DMS 273 (cell line): ENCODE results near the gene MS4A3.
"Not testable (repeated sequence)": the region's sequence is repeated elsewhere in the genome, so short reads cannot be mapped to it uniquely, and the experiment has no call there.

Experiments
- DNase-seq: peaks from one replicate; lab custom pipeline; 2025; ENCODE audit not compliant: unreplicated experiment; lab: John Stamatoyannopoulos, UW

The MS4A3 gene

GRCh38 chr11:60056349-60056969 is at the start of gene MS4A3:
Gene MS4A3, plus strand, starts transcription at chr11:60056665. Its CDS starts 4,496 bp downstream, at chr11:60061161.
- no peak for DNase-seq

- DNase-seq = no peak
Observed at GRCh38 chr11:60016881-60017280, 39.6 kb upstream of the MS4A3 start, which contains the start of gene OOSP4B. Gene OOSP4B, plus strand, starts transcription at chr11:60017181.

GRCh38 chr11:60018058-60018457 is 38.4 kb upstream of the MS4A3 start:
- no peak for DNase-seq

- not testable (repeated sequence) for DNase-seq
Observed at GRCh38 chr11:60020376-60020775, 36.1 kb upstream of the MS4A3 start.

- no peak for DNase-seq
Observed at GRCh38 chr11:60029015-60029632, 27.3 kb upstream of the MS4A3 start.

GRCh38 chr11:60040109-60040508 is 16.4 kb upstream of the MS4A3 start, which contains the start of gene OOSP2:
Gene OOSP2, plus strand, starts transcription at chr11:60040409. Its CDS starts 51 bp downstream, at chr11:60040460.
- DNase-seq = no peak

GRCh38 chr11:60050422-60050821 is 6.0 kb upstream of the MS4A3 start:
- not testable (repeated sequence) for DNase-seq

GRCh38 chr11:60050839-60051238 is 5.6 kb upstream of the MS4A3 start:
- DNase-seq = not testable (repeated sequence)

GRCh38 chr11:60059052-60059451 is 2.6 kb downstream of the MS4A3 start:
- DNase-seq = no peak

GRCh38 chr11:60059521-60060240 is 3.2 kb downstream of the MS4A3 start:
- DNase-seq = no peak

- DNase-seq = no peak
Observed at GRCh38 chr11:60064111-60064510, 7.6 kb downstream of the MS4A3 start.

GRCh38 chr11:60065801-60066200 is 9.3 kb downstream of the MS4A3 start:
- DNase-seq = no peak

- DNase-seq = no peak
Observed at GRCh38 chr11:60069450-60069849, 13.0 kb downstream of the MS4A3 start.

GRCh38 chr11:60071644-60072043 is 15.2 kb downstream of the MS4A3 start:
- DNase-seq = not testable (repeated sequence)

- DNase-seq = no peak
Observed at GRCh38 chr11:60077216-60077817, 20.9 kb downstream of the MS4A3 start.

GRCh38 chr11:60077981-60078380 is 21.5 kb downstream of the MS4A3 start:
- DNase-seq = no peak

- DNase-seq = no peak
Observed at GRCh38 chr11:60078745-60079144, 22.3 kb downstream of the MS4A3 start.

- no peak for DNase-seq
Observed at GRCh38 chr11:60080535-60080934, 24.1 kb downstream of the MS4A3 start.

- DNase-seq = no peak
Observed at GRCh38 chr11:60084631-60085273, 28.3 kb downstream of the MS4A3 start.

GRCh38 chr11:60085909-60086308 is 29.4 kb downstream of the MS4A3 start:
- no peak for DNase-seq

- no peak for DNase-seq
Observed at GRCh38 chr11:60087239-60087638, 30.8 kb downstream of the MS4A3 start.
